Neural progenitor cell (in vitro differentiated cells): ENCODE results near the gene YWHAB.

Experiments
- EZH2 ChIP-seq: fragments of 200-600 bp; sonication (generic); IDR thresholded peaks from 2 replicates; pipeline ENCODE4 v1.6.1; 2017; ENCODE audit warnings: antibody characterized with exemption, mild to moderate bottlenecking, moderate library complexity
- EZH2phosphoT487 ChIP-seq: fragments of 200-600 bp; sonication (generic); IDR thresholded peaks from 2 replicates; pipeline ENCODE4 v1.6.1; 2017; ENCODE audit warnings: antibody characterized with exemption
- TF ChIP-seq, protein P1 (sequence below): fragments of 200-600 bp; sonication (generic); IDR thresholded peaks from 2 replicates; pipeline ENCODE4 v1.5.1; 2017; ENCODE audit warnings: antibody characterized with exemption, mild to moderate bottlenecking

DNA sequence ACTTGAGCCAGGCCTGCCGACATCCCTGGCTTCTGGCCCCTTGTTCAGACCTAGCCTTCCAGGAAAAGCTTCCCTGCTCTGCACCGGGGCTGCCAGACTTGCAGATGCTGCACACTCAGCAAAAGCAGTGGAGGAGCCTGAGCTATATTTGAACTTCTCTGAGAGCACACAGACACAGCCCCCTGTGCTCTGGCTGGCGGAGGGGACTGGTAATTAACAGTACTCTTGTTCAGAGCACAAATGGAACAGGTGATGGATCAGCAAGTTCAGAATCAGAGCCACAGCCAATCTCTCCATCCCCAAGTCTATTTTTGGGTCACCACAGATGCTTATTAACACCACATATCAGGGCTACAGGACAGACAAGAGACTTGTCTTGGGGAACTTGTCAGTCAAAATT is 47.6 kb upstream of the YWHAB start:
- TF ChIP-seq, protein P1, sequence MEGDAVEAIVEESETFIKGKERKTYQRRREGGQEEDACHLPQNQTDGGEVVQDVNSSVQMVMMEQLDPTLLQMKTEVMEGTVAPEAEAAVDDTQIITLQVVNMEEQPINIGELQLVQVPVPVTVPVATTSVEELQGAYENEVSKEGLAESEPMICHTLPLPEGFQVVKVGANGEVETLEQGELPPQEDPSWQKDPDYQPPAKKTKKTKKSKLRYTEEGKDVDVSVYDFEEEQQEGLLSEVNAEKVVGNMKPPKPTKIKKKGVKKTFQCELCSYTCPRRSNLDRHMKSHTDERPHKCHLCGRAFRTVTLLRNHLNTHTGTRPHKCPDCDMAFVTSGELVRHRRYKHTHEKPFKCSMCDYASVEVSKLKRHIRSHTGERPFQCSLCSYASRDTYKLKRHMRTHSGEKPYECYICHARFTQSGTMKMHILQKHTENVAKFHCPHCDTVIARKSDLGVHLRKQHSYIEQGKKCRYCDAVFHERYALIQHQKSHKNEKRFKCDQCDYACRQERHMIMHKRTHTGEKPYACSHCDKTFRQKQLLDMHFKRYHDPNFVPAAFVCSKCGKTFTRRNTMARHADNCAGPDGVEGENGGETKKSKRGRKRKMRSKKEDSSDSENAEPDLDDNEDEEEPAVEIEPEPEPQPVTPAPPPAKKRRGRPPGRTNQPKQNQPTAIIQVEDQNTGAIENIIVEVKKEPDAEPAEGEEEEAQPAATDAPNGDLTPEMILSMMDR = no peak
- TF ChIP-seq EZH2 (no peak), EZH2phosphoT487 (no peak)
